Mesenchymal stem cell (in vitro differentiated cells and primary cell): ENCODE measurements around the gene KLHL6.
"Not testable (repeated sequence)": the region's sequence is repeated elsewhere in the genome, so short reads cannot be mapped to it uniquely, and the experiment has no call there.

ENCODE experiments used
- DNase-seq: peaks from one replicate; pipeline ENCODE4 v3.0.0-alpha.2; 2013
- H2AFZ ChIP-seq: one replicate; pipeline ENCODE4 v1.6.1; 2013; ENCODE audit warnings: low read depth, mild to moderate bottlenecking, control low read depth, inconsistent platforms, low read length, moderate library complexity
- H2AK5ac ChIP-seq: 2 replicates; pipeline ENCODE4 v1.6.1; 2013; ENCODE audit warnings: low read length, moderate library complexity, mild to moderate bottlenecking, inconsistent platforms; ENCODE audit not compliant: severe bottlenecking
- H2BK120ac ChIP-seq: one replicate; pipeline ENCODE4 v1.6.1; 2013; ENCODE audit warnings: low read depth, mild to moderate bottlenecking, inconsistent platforms, low read length, moderate library complexity
- H2BK12ac ChIP-seq, 2 experiments: one replicate each; pipeline ENCODE4 v1.6.1; 2013; ENCODE audit warnings: inconsistent platforms in 2 of 2, low read length in 2 of 2, mild to moderate bottlenecking in 2 of 2, moderate library complexity in 2 of 2, control low read depth in 1 of 2
- H2BK15ac ChIP-seq: one replicate; pipeline ENCODE4 v1.6.1; 2013; ENCODE audit warnings: mild to moderate bottlenecking, low read depth, inconsistent platforms; ENCODE audit not compliant: poor library complexity, severe bottlenecking
- H2BK5ac ChIP-seq: 2 replicates; pipeline ENCODE4 v1.6.1; 2013; ENCODE audit warnings: low read depth, mild to moderate bottlenecking, low read length, control low read depth, inconsistent platforms; ENCODE audit not compliant: poor library complexity, severe bottlenecking
- H3K14ac ChIP-seq, 2 experiments: one replicate each; pipeline ENCODE4 v1.6.1; 2013; ENCODE audit warnings: inconsistent platforms in 2 of 2, low read length in 2 of 2, control low read depth in 1 of 2, mild to moderate bottlenecking in 1 of 2, moderate library complexity in 1 of 2
- H3K18ac ChIP-seq, 2 experiments: one replicate each; pipeline ENCODE4 v1.6.1; 2013; ENCODE audit warnings: inconsistent platforms in 2 of 2, low read length in 2 of 2, control low read depth in 1 of 2, low read depth in 1 of 2, mild to moderate bottlenecking in 1 of 2
- H3K23ac ChIP-seq, 2 experiments: one replicate each; pipeline ENCODE4 v1.6.1; 2013; ENCODE audit warnings: inconsistent platforms in 2 of 2, low read length in 2 of 2, mild to moderate bottlenecking in 2 of 2, moderate library complexity in 2 of 2, control low read depth in 1 of 2
- H3K27ac ChIP-seq: 2 replicates; pipeline ENCODE4 v1.5.1; 2013; ENCODE audit warnings: mild to moderate bottlenecking, moderate library complexity, low read length, control low read depth, inconsistent platforms; ENCODE audit not compliant: poor library complexity, severe bottlenecking
- H3K27me3 ChIP-seq, 2 experiments: 2 replicates each; pipeline versions ENCODE4 v1.6.1 to v1.7.0; 2013; ENCODE audit warnings: low read length in 2 of 2, mild to moderate bottlenecking in 2 of 2, moderate library complexity in 2 of 2, control low read depth in 1 of 2, inconsistent platforms in 1 of 2; ENCODE audit not compliant: control insufficient read depth in 1 of 2, insufficient read depth in 1 of 2
- H3K36me3 ChIP-seq, 2 experiments: 2 replicates each; pipeline versions ENCODE4 v1.6.1 to v1.7.0; 2013; ENCODE audit warnings: low read length in 2 of 2, control low read depth in 1 of 2, inconsistent platforms in 1 of 2, low read depth in 1 of 2, mild to moderate bottlenecking in 1 of 2; ENCODE audit not compliant: insufficient read depth in 2 of 2, control insufficient read depth in 1 of 2
- H3K4ac ChIP-seq, 2 experiments: one replicate each; pipeline ENCODE4 v1.6.1; 2013; ENCODE audit warnings: inconsistent platforms in 2 of 2, low read length in 2 of 2, mild to moderate bottlenecking in 2 of 2, moderate library complexity in 2 of 2, control low read depth in 1 of 2, low read depth in 1 of 2
- H3K4me1 ChIP-seq: 2 replicates; pipeline ENCODE4 v1.6.1; 2013; ENCODE audit warnings: low read depth, low read length, control low read depth; ENCODE audit not compliant: control insufficient read depth, insufficient read depth
- H3K4me2 ChIP-seq: 2 replicates; pipeline ENCODE4 v1.6.1; 2013; ENCODE audit warnings: low read length, mild to moderate bottlenecking, inconsistent platforms; ENCODE audit not compliant: poor library complexity, severe bottlenecking
- H3K4me3 ChIP-seq, 2 experiments: 2 replicates each; pipeline versions ENCODE4 v1.5.1 to v1.7.0; 2013; ENCODE audit warnings: low read length in 2 of 2, mild to moderate bottlenecking in 2 of 2, control low read depth in 1 of 2, low read depth in 1 of 2; ENCODE audit not compliant: insufficient read depth in 1 of 2
- H3K79me1 ChIP-seq: replicated peaks from 2 replicates; pipeline ENCODE4 v1.6.1; 2013; ENCODE audit warnings: mild to moderate bottlenecking, control low read depth, low read length, inconsistent platforms; ENCODE audit not compliant: poor library complexity, severe bottlenecking
- H3K9ac ChIP-seq: 2 replicates; pipeline ENCODE4 v1.7.0; 2013; ENCODE audit warnings: mild to moderate bottlenecking, low read length, moderate library complexity
- H3K9me3 ChIP-seq: 2 replicates; pipeline ENCODE4 v1.7.0; 2013; ENCODE audit warnings: mild to moderate bottlenecking, low read length; ENCODE audit not compliant: control insufficient read depth
- H4K8ac ChIP-seq: one replicate; pipeline ENCODE4 v1.6.1; 2013; ENCODE audit warnings: inconsistent platforms, mild to moderate bottlenecking, low read length, moderate library complexity
- H4K91ac ChIP-seq: one replicate; pipeline ENCODE4 v1.6.1; 2013; ENCODE audit warnings: mild to moderate bottlenecking, low read length, inconsistent platforms
- WGBS: methylation state at CpG from one replicate; pipeline ENCODE4 v1.1.7; 2013; ENCODE audit warnings: mixed read lengths; 5-methylcytosine and 5-hydroxymethylcytosine counted together

Gene KLHL6

DNA sequence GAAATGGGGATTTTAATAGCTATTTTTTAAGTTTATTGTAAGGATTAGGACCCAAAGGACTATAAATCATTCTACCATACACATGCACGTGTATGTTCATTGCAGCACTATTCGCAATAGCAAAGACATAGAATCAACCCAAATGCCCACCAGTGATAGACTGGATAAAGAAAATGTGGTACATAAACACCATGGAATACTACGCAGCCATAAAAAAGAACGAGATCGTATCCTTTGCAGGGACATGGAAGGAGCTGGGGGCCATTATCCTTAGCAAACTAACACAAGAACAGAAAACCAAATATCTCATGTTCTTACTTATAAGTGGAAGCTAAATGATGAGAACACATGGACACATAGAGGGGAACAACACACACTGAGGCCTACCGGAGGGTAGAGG lies 26.7 kb downstream of the KLHL6 start:
- not testable (repeated sequence) for H3K9ac ChIP-seq, H3K4me1 ChIP-seq, H4K8ac ChIP-seq, DNase-seq, H2AK5ac ChIP-seq, H3K9me3 ChIP-seq, H3K23ac ChIP-seq, H3K36me3 ChIP-seq, H2BK15ac ChIP-seq, H3K14ac ChIP-seq, H3K4me3 ChIP-seq, H3K18ac ChIP-seq, H2BK120ac ChIP-seq, H3K4ac ChIP-seq, H4K91ac ChIP-seq, H3K79me1 ChIP-seq, H2BK5ac ChIP-seq, H3K4me2 ChIP-seq, H3K27ac ChIP-seq, H2BK12ac ChIP-seq, H2AFZ ChIP-seq
- H3K27me3 ChIP-seq = peaks cover 13 to 28% of the 10 kb centered on the region in 2 experiments
- WGBS = 100% methylated on average over 3 of the region's 6 CpGs

- WGBS = 92% methylated on average over 11 of the region's 12 CpGs
- no peak overlapping the region for H3K14ac ChIP-seq
These were observed 27.8 kb downstream of the KLHL6 start for GRCh38 chr3:183527428-183528379.

GRCh38 chr3:183526838-183527427 lies 28.6 kb downstream of the KLHL6 start:
- 97% methylated on average over 2 of the region's 4 CpGs for WGBS
- Histone ChIP-seq H3K4ac (no peak overlapping the region), H3K27me3 (peaks cover 4 to 10% of the 10 kb centered on the region in 2 experiments), H3K14ac (no peak overlapping the region), H4K8ac (no peak overlapping the region), H2BK12ac (no peak overlapping the region), H2AFZ (no peak overlapping the region), H3K27ac (no peak overlapping the region), H2BK15ac (no peak overlapping the region), H3K18ac (no peak overlapping the region), H3K4me2 (no peak overlapping the region), H4K91ac (no peak overlapping the region), H3K9me3 (no peaks in the 10 kb centered on the region), H3K4me1 (peaks cover 3% of the 10 kb centered on the region), H3K23ac (no peak overlapping the region), H2BK120ac (no peak overlapping the region), H3K79me1 (no peaks in the 10 kb centered on the region), H3K4me3 (no peak overlapping the region), H3K36me3 (no peaks in the 10 kb centered on the region), H3K9ac (no peak overlapping the region), H2AK5ac (no peak overlapping the region), H2BK5ac (no peak overlapping the region)
- no peak for DNase-seq

More at GRCh38 chr3:183527428-183528379, 27.8 kb downstream of the KLHL6 start:
- Histone ChIP-seq H3K4ac (no peak overlapping the region), H4K91ac (no peak overlapping the region), H3K36me3 (no peaks in the 10 kb centered on the region), H3K4me2 (no peak overlapping the region), H3K9me3 (no peaks in the 10 kb centered on the region), H3K18ac (no peak overlapping the region), H3K4me3 (no peak overlapping the region), H3K9ac (no peak overlapping the region), H3K23ac (no peak overlapping the region), H3K4me1 (peaks cover 3% of the 10 kb centered on the region), H2AFZ (no peak overlapping the region), H2BK12ac (no peak overlapping the region), H2BK15ac (no peak overlapping the region), H3K79me1 (no peaks in the 10 kb centered on the region), H2BK120ac (no peak overlapping the region), H3K27ac (no peak overlapping the region), H2BK5ac (no peak overlapping the region), H2AK5ac (no peak overlapping the region), H3K27me3 (peaks cover 10 to 17% of the 10 kb centered on the region in 2 experiments), H4K8ac (no peak overlapping the region)
- no peak for DNase-seq

- H2BK120ac ChIP-seq = no peak overlapping the region
- no peak for DNase-seq
These were observed 31.0 kb downstream of the KLHL6 start for GRCh38 chr3:183524476-183524875.

More at GRCh38 chr3:183524476-183524875, 31.0 kb downstream of the KLHL6 start:
- Histone ChIP-seq H2BK15ac (no peak overlapping the region), H3K4ac (no peak overlapping the region), H2BK12ac (no peak overlapping the region), H3K9me3 (no peaks in the 10 kb centered on the region), H2BK5ac (no peak overlapping the region), H2AK5ac (no peak overlapping the region), H3K4me2 (no peak overlapping the region), H3K4me3 (no peak overlapping the region), H3K18ac (no peak overlapping the region), H3K23ac (no peak overlapping the region), H3K27me3 (peaks cover 0 to 6% of the 10 kb centered on the region in 2 experiments), H3K14ac (no peak overlapping the region), H4K8ac (no peak overlapping the region), H3K79me1 (no peaks in the 10 kb centered on the region), H4K91ac (no peak overlapping the region), H3K27ac (no peak overlapping the region), H3K4me1 (peaks cover 9% of the 10 kb centered on the region), H3K36me3 (no peaks in the 10 kb centered on the region), H2AFZ (no peak overlapping the region), H3K9ac (no peak overlapping the region)
- 82% methylated on average over 6 of the region's 6 CpGs for WGBS
